Activated T-cell treated with anti-CD3 and anti-CD28 coated beads for 4 hours (primary cell): ENCODE data around the gene RSAD2.

Experiments
- DNase-seq: peaks from one replicate; pipeline ENCODE4 v3.0.0-alpha.2; 2020

Gene RSAD2

DNA sequence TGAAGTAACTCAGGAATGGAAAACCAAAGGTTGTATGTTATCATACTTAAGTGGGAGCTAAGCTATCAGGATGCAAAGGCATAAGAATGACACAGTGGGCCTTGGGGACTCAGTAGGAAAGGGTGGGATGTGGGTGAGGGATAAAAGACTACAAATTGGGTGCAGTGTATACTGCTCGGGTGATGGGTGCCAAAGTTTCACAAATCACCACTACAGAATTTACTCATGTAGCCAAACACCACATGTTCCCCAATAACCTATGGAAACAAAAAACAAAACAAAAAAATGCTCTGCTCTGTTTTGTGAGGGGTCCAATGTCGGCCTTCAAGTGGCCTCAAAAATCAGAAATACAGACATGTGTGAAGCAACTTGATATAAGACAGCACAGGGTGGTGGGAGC, 30.7 kb downstream of the RSAD2 start:
- no peak for DNase-seq

DNA sequence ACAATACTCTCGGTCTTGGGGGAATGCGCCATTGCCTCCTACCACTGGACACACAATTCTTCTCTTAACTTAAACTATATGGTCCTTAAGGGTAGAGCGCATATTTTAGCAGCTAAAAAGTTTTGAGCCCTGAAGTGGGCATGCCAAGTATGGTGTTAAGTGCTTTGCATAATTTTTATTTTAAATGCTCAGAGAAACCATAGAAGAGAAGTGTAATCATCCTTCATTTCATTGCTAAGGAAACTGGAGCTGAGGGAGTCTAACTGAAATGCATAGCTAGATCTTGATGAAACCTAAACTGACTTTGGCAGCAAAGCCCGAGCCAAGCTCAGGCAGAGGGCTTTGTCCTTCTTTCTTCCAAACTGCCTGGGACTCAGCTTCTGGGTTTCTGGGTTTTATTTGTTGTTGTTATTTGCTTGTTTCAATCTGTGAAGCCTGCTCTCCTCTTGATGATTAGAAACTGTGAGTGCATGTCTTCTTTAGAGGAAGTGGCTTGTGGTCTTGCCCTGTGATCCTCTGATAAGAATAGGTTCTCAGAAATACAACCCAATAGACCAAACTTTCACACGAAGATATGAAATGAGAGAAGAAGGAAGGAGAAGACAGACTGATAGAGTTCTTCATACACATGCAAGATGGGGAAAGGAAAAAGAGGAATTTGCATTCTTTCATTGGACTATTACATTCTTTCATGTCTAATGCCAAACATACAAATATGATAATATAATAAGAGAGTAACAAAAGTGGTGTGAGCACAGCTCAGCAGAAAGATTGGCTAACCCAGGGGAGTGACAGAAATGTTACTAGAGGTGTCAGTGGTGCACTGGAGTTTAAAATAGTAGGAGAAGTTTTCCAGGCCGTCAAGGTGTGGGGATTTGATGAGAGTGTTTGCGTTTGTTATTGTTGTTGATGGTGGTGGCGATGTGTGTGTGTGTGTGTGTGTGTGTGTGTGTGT, 32.1 kb downstream of the RSAD2 start:
- DNase-seq, result no peak

DNA sequence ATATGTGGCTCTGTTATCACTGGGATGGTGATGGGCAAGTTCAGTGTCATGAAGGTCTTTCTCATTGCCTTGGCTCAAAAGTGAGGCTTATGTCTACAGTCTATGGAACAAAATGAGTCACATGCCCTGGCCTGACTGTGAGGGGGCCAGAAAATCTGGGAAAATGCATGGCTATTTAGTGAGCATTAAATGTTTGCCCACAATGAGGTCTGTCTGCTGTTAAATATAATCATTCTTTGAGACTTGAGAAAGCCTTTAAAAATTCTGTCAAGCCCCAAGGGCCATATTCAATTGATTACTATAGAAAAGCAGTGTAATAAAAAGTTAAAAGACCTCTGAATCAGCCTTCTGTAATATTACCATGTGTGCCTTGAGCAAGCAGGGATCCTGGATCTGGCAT, 34.1 kb downstream of the RSAD2 start:
- DNase-seq, result no peak

DNA sequence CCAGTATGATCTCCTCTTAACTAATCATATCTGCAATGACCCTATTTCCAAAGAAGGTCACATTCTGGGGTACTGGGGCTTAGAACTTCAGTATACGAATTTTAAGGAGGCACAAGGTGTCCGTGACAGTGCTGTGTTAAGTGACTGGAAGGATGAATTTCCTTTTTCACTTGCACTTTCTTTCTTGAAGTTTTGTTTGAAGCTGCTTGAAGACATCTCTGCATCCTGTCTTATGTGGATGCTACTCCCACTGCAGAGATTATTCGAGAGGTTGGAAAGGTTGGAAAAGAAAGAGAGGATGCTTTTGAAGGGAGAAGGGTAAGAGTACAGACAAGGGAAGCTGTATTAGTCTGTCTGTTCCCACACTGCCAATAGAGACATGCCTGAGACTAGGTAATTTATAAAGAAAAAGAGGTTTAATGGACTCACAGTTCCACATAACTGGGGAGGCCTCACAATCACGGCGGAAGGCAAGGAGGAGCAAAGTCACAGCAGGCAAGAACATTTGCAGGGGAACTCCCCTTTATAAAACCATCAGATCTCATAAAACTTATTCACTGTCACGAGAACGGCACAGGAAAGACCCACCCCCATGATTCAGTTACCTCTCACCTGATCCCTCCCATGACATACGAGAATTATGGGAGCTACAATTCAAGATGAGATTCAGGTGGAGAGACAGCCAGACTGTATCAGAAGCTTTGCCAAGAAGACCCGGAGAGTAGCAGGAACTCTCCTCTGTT, 36.0 kb downstream of the RSAD2 start:
- DNase-seq, result peak; percentile 43

DNA sequence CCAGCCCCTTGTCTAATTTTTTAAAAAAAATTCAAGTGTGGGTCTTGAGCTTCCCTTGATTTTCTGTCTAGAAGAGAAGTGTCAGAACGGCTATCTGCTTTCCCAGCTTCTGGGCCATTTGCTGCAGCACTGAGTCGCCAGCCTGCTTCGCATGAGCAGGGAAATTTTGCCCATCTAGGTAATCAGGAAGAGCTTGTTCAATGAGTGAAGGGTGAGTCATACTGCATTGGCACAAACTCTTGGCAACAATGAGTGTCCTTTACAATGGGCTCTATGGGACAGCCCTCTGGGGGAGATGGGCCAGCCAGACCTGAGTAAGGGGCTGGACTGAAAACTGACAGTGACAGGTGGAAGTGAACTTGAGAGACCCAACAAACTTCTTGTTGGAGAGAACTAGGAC, 37.3 kb downstream of the RSAD2 start:
- no peak for DNase-seq

DNA sequence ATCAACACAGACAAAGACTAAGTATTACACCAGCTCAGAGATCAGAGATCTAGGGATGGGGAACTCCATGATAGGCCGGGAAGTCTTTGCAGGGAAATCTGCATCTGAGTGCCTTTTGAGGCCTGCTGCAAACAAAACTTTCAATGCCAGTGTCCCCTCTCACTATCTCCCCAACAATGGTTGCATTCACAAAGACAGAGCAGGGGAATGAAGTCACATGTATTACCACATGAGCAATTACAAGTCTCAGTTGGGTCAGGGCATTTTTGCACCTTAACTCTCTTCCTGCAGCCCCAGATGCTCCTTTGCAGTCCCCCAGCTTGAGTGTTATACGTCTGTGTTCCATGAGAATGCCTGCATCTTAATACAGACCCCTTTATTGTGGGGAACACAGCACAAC, 37.8 kb downstream of the RSAD2 start:
- no peak for DNase-seq

DNA sequence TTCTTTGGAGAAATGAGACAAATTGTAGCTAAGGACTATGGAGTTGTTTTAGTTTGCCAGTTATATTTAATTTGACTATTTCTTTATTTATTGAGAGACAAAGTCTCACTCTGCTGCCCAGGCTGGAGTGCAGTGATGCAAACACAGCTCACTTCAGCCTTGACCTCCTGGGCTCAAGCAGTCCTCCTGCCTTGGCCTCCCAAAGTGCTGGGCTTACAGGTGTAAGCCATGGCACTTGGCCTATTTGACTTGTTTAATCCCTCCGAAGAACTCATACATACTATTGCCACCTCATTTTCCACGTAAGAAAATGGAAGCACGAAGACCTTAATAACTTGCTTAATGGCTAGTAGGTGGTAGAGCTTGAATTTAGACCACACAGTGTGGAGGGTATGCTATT, 38.6 kb downstream of the RSAD2 start:
- DNase-seq, result no peak

DNA sequence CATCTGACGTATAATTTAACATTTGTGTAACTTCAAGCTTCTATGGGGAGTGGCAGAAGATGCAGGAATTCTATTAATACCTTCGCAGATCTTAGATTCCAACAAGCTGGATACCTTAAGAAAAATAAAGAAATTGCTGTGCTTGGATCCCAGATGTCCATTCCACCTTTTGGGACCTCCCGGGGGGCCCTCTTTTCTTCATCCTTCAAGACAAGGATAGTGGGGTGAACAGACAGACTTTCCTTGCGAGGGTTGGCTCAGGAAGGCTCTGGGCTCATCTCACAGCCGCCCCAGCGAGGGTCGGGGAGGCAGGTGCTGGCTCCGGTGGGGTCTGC, 39.1 kb downstream of the RSAD2 start:
- no peak for DNase-seq

DNA sequence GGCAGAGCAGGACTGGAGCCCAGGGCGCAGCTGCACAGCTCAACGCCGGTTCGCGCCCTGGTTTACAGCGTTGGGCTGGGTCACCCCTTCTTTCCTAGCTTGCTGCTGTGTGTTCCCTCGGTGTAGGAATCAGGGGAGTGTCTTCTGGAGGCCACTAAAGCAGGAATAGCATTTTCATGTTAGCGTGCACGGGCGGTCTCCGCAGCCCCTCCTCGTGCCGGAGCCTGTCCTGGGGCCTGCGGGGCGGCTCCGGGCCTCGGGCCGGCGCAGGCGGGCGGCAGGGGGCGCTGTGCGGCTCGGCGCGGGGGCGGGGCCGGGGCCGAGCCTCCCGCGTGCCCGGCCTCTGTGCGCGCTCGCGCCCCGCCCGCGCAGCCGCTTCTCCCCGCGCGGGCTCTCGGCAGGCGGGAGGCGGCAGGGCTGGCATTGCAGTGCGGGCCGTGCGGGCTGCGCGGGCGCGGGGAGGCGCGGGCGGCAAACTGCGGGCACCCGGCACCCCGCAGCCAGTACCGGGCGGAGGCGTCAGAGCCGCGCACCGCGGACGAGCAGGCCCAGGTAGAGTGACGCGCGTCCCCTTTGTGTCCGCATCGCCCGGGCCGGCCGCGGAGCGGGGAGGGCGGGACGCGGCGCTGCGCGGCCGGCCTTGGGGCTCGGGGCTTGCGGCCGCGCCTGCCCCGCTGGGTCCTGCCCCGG, 39.6 kb downstream of the RSAD2 start, which contains the start of gene RNF144A:
Gene RNF144A (plus strand): TSS at position 342 of the 690 bp plus-strand sequence. CDS start 79,515 bp downstream, outside the sequence.
- peak; percentile 67 for DNase-seq

DNA sequence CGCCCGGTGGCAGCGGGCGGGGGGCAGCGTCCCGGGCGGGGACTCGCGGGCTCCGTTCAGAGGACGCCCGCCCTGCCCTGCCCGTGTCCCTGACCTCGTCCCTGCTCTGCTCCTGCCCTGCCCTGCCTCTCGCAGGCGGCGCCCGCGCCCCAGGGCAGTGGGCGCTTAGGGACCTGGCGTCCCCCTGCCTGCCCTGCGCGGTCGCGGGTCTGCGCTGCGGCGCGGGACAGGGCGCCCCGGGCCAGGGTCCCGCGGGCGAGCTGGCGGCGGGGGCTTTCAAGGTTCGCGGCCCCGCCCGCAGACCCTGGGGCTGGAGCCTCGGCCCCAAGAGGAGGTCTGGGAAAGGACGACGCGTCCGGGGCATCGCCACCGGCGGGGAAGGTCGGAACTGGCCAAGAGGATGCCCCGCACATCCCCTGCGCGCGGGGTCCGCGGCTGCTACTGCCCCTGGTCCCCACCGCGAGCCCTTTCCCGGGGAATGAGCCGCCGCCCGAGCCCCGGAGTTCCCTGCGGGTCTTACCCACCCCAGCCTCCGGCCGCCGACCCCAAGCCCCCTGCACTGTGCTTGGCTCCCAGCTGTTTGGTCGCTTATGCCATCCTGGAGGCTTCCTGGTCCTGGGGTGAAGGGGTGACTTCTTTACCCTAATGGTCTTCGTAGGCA, 40.3 kb downstream of the RSAD2 start:
- DNase-seq, result no peak

DNA sequence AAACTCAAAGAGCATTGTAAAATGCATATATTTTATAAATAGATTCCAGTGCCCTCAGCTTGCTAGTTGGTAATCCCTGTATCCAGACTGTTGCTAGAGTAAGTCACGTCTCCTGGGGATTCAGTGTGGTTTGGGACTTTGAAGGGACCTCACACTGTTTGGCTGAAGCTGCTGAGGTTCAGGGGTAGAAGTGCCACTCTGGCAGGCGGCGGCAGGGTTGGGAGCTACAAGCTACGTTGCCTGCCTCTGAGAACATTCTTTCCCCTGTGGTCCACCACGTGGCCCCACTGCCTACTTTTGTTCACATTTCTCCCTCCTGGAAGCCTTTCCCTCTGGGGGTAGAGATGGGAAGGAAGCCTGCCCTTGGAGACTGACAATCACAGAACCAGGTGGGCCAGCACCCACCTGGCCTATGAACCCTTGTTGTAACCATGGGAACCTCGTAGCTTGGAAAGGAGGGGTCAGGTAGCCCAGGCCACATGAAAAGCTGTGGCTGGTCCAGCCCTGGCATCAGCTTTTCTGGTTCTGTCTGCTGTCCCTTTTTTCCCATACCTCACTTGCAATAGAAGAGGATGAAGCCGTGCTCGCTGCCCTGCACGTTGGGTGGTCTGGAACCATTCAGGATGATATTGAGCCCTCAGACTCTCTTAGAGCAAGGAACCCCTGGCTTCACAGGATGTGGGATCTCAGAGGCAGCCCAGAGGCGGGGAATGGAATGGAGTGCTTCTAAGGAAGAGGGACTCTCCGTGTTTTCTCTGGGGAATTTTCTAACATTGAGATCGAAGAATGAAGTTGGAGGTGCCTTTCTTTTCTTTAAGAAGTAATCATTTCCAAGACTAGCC, 42.5 kb downstream of the RSAD2 start:
- DNase-seq, result no peak

DNA sequence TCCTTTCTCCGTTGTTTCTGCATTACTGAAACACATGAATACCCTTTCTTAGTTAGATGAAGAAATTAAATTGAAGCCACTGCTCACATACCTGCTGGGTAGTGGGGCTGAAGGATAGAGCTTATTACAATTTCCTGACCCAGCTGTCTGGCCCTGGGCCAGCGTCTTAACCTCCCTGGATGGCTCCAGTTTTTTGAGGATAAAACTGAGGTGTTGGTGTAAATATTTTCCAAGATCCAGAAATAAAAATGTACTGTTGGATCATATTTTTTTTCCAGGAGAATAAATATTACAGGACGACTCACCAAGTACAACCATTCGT, 43.1 kb downstream of the RSAD2 start:
- no peak for DNase-seq

DNA sequence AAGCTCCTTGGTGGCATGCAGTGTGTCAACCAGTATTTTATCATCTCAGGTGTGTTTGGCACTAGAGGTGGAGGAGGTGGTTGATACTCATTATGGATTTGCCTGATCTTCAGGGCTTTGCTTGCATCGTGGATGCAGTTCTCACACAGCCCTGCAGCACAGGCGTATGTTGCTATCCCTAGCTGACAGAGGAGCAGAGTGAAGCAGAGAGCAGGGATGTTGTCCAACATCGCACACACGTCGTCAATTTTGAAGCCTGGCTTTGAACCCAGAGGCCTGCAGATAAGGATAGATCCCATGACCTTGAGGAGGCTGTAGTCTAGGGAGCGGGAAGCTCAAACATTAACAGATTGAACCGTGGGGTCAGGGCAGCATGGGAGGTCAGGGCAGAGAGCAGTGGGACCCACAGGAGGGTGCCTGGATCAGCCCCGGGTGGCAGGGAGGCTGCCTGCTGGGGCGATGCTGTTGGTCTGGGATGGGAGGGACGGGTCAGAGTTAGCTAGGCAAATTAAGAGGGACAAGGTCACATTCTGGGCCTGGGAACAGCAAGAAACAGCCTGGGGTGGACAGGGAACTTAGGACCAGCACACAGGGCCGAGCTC, 43.8 kb downstream of the RSAD2 start:
- no peak for DNase-seq

DNA sequence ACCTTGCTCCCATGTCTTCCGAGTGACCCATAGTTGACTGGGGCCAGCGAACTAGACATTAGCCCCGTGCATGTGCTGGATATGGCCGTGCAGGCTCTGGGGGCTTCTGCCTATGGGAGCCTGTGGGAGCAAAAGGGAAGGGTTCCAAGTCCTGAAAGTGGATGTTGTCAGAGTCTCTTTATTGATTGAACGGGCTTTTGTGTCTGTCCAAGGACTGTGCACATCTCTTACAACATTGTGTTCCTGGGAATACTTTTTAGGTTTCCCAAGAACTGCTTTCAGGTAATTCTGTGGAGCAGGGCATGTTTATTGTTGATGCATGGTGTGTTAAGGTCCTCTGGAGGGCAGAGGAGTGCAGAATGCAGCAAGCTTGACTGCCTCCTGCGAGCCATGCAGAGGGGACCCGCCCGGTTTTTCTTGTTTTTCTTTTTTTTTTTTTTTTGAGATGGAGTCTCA, 44.7 kb downstream of the RSAD2 start:
- DNase-seq, result no peak

DNA sequence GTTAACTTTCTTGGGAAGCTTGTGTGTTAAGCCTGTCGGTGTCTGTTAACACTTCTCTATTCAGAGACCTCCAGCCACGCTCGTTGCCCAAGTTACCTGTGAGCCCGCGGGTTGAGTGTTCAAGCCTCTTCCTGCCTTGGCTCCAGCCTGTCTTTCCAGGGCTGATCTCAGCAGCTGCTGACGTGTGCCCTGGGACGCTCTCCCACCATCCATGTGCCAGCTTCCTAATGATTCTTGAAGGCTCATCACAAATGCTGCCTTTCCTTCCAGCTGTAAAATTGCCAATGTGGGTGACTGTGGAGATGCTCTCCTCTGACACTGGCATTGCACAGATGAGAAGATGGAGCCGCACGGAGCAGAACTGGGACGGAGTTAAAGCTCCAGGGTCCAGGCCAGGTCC, 45.7 kb downstream of the RSAD2 start:
- no peak for DNase-seq

DNA sequence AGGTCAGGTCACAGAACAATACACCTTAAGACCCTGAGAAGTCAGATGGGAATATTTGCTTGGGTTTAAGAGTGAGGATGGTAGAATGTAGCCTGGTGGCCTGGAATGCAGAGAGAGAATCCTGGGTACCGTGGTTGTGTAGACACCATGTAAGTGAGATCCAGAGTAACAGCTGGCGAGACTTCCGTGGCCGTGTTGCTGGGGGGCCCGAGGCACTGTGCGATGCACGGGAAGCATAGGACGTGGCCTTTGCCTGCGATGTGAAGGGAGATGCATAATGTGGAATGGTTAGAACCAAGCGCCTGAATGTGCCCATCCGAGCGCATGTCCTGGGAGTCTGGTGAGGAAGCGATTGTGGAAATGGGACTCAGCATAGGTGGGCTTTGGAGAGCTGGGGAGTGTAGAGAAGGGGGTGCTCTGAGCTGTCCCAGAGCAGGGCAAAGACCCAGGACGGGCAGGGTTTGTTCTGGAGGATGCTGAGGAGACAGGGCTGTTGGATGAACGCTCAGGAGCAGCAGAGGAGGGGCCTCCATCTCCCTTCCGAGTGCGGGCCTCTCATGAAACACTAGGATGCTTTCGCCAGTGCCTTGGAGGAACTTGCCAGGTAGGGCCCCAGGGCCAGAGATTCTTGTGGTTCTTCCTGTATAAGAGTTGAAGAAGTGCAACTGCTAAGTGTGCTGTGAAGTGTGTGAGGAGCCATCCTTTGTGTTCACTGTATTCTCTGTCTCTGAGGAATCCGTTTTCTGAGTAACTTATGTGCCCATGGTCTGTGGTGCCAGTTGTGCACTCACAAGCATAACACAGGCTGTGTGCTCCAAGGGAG, 46.7 kb downstream of the RSAD2 start:
- DNase-seq, result no peak

DNA sequence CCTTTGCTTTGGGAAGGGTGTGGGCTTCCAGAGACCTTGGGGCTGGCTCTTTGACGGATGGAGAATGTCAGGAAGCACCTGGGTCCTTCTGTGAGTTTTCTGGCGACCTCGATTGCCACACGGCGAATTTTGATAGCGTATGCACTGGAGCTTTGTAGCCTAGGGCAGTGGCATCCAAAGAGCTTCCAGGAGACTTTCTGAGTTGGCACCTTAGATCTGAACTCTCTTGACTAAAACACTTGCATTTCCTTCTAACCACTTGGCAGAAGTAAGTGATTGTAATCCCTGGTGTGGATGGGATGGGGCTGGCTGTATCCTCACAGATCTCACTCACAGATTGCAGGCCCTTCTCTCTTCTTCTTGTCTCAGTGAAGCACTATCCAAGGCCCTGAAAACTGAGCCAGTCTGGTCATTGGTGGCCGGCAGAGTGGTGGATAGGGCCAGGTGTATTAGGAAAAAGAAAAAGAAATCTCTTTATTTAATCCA, 47.4 kb downstream of the RSAD2 start:
- no peak for DNase-seq

DNA sequence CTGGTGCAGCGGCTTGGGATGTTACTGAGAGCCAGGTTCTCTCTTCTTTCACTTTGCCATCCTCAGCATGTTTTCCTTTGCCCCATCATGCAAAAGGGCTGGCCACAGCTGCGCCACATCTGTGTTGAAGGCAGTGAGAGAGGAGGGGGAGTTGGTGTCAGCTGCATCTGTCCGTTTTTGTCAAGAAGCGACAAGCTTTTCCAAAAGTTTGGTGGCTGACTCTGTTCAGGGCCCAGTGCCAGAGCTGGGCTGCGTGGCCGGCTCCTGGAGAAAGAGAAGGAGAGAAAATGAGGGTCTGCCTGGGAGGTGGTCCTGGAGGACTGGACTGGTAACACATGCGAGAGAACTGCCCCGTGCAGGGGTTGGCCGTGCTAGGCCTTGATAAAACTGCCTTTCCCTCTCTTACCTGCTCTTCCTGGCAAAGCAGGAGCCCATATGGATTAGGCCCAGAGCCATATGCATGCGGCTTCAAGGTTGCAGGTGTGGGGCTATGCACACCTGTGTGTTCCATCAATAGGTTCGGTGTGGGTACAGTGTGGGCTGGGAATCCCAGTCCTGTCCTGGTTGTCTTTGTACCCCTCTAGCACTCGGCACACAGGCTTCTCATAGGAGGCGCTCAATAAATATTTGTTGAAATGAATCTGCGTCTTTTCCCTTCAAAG, 48.6 kb downstream of the RSAD2 start:
- DNase-seq, result no peak

DNA sequence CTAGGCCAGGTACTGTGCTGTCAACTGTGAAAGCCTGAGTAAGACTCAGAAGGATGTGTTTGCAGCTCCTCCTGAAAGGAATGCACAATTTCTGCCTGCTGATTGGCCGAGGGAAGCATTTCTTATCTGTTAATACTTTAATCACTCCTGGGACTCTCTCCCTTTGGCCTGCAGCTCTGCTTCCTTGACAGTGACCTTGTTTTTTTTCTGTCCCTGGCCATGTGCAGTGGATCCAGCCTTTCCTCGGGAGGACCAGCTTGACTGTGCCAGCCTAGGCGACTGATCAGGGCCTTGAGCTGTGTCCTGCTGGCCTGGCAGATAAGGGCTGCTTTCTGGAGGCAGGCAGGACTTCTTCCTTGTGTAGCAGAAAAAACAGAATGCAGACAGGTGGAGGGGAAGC, 49.6 kb downstream of the RSAD2 start:
- no peak for DNase-seq

DNA sequence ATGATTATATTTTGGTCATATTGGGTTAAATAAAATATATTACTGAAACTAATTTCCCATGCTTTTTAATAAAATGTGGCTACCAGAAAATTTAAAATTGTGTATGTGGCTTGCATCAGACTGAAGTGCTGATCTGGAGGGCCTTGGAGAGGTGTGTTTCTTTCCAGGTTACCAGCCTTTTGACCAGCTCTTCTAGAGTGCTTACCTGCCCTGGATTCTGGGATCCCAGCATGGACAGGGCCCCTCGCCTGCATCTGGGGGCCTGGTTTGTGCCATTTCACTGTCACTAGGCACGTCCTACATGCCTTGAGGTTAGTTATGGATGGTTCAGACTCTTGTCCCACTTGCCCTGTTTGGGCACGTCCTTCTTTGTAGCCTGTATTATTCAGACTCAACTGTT, 50.2 kb downstream of the RSAD2 start:
- no peak for DNase-seq
